Colon (tissue), 2 donors: ENCODE data around the gene RPS6KA5.
"Not testable (repeated sequence)": the region's sequence is repeated elsewhere in the genome, so short reads cannot be mapped to it uniquely, and the experiment has no call there.

Experiments used
- FAIRE-seq: peaks from 2 replicates; lab custom pipeline; 2012; peaks lifted over from hg19 to GRCh38; lab: Jason Lieb, UNC
- donor health status: control.
- donor health status: control.

The RPS6KA5 gene

DNA sequence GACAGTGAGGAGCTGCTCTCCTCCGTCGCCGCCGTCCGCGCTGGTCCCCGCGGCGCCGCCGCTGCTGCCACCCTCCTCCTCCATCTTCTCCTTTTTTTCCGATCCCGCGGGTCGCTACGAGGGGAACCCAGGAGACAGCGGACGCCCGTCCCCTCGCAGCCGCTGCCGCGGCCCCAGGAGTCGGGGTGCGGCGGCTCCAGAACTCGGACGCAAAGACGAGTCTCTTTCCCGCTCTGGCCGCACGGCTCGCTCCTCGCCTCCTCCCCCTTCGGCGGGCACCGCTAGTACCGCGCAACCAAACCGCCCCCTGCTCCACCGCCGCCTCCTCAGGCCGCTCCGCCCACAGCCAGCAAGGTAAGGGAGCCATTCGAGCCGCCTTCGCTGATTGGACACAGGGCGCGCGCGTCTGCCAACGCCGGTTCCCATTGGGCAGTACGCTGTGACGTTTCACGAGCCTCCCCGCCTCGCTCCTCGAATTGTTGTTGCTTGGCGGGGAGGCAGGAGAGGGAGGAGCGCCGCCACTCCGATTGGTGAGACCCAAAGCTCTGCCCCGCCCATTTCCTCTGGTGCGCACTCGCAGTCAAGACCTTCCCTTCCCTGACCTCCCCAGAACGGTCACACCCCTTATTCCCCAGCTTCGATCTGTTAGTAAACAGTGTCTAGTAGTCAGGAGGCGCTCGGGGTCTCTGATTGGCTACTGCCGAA lies at the start of gene RPS6KA5:
Gene RPS6KA5, minus strand, starts transcription at position 291 of the 705 bp plus-strand sequence. Its CDS starts 207 bp downstream, at position 84.
- FAIRE-seq: peak; percentile 97

DNA sequence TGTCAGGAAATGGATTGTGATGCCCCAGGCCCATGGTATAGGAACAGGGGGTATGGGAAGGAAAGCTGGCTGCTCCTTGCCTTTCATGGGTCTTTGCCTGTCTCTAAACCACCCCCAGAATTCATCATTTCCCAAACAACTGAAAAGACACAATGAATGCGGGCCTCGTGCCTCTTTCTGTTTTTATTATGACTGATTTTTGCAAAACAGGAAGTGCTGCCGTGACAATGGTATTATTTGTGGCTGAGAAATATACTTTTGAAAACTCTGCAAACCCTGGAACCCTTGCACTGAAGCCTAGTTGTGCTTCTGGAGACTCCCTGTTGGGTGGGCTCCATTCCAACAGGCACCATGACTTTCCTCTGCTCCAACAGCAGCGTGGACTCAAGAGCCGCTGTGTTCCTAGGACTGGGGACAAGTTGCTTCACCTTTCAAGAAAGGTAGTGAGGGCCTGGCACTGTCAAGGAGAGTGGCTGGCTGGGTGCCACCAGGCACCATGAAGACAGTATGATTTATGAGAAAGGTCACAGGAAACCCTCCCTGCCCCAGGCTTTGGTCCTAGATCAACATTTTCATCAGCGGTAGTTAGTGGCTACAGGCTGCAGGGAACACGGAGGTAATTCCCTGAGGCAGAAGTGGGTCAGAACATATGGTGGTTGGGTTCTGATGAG lies 48.6 kb upstream of the RPS6KA5 start:
- FAIRE-seq: no peak

DNA sequence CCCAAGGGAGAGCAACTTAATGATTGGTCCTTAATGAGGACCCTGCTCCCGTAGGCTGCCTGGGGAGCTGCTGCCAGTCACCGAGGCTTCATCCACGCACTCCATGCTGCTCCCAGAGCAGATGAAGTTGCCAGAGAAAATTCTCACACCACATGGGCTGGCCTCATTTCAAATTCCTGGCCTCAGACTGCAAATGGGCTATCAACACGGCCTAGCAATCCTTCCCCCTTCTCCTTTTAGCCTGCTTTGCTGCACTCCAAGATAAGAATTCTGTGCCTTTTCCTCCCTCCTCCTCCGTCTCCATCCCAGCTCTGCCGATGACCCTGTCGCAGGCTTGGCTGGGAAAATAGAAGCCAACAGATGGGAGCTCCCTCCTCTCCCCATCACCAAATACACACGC lies 42.7 kb upstream of the RPS6KA5 start:
- FAIRE-seq: no peak

DNA sequence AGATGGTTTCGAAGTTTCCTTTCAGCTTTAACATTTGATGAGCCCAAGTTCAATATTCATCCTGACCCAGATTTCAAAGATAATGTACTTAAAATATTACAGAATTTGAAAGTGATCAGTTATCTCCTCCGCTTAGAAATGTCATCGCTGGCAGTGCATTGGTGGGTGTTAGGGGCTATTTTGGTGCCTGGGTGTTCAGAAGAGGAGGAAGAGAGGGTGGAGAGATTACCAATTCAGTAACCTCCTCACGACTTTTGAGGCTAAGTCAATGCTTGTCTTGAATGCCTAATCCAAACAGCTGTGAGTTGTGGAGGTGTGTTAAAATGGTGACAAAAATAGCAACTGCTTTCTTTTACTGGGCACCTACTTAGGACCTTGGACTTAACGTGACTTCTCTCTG lies 39.7 kb upstream of the RPS6KA5 start:
- FAIRE-seq: no peak

DNA sequence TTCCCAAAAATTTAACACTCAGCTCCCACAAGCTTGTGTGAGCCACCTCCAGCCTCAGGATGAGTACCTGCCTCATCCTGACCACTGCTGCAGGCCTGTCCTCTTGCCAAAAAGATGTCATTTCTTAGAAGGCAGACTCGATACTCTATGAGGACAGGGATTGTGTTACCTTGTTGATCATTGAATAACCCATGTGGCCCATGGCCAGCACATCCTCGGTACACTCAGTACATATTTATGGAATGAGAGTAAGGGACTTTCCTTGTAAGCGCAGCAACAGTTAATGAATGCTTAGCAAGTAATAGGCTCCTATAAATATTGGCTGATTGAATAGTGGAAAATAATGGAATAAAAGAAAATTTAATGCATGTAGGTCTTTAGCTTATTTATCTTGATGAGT lies 38.1 kb upstream of the RPS6KA5 start:
- no peak for FAIRE-seq

DNA sequence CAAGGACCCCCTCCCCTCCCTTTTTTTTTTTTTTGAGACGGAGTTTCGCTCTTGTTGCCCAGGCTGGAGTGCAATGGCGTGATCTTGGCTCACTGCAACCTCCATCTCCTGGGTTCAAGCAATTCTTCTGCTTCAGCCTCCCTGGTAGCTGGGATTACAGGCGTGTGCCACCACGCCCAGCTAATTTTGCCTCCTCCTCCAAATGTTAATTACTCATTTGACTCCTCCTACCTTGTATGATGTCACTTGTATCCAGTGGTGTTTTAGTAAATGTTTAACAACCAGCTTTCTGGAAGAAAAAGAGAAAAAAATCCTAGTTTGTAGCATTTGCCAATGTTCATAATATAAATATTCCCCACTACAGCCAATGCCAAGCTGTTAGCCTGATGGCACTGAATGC lies 37.2 kb upstream of the RPS6KA5 start:
- FAIRE-seq: not testable (repeated sequence)

DNA sequence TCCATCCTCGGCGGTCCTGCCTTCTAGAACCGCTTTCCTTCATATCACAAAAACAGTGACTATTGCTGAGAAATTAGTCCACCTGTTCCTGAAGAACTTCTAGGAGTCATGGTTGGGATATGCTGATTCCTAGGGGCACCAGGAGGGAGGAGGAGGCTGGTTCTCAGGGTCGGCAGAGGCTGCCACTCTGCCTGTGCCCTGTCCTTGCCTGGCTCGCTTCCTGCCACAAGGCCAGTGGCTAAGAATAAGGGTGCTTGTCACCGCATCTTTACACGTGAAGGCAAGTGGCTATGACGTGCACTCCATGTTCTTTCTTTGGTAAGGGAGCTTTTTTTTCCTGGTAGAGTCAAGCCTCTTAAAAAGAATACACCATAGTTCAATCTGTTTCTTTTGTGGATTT lies 34.7 kb upstream of the RPS6KA5 start:
- no peak for FAIRE-seq

DNA sequence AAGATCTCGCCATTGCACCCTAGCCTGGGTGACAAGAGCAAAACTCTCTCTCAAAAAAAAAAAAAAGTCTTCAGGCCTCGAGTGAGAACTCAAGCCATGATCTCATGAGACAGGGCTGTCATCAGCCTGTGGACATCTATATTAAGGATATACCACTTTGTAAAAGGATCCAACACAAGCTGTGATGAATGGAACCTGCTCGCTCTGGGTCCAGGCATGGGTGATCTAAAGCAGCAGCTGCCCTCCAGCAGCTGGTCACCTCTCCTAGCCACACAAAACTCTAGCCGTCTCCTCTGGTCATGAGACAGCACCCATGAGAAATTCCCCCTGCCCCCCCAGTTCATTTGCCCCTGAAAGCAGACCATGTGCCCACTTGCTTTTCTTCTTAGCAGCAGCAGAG lies 34.3 kb upstream of the RPS6KA5 start:
- FAIRE-seq: no peak

DNA sequence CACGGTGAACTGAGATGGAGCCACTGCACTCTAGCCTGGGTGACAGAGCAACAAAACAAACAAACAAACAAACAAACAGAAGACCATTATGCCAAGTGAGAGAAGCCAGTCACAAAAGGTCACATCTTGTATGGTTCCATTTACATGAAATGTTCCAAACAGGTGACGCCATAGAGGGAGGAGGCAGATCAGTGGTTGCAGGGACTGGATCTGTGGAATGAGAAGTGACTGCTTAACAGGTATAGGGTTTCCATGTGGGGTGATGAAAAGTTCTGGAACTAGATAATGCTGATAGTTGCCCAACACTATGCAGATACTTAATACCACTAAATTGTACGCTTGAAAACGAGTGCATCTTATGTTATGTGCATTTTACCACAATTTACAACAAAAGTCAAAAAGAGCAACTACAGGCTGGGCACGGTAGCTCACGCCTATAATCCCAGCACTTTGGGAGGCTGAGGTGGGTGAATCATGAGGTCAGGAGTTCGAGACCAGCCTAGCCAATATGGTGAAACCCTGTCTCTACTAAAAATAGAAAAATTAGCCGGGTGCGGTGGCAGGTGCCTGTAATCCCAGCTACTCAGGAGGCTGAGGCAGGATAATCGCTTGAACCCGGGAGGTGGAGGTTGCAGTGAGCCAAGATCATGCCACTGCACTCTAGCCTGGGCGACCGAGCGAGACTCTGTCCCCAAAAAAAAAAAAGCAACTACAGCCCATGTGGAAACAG lies 33.5 kb upstream of the RPS6KA5 start:
- FAIRE-seq: not testable (repeated sequence)

DNA sequence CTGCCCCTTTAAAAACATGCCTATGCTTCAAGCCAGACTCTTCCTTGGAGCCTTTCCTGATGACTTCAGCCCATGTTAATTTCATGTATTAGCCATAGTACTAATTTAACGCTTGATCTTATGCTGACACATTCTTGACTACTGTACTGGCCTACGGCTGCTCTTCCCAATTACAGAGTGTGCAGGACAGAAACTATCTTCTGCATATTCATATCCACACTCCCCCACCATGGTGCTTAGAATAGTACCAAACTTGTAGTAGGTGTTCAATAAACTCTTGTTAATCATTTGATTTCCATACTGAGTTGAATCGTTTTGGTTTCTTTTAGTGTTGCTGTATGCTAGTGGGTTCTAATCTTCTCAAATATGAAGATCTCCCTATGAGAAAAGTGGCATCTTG lies 31.6 kb upstream of the RPS6KA5 start:
- FAIRE-seq: no peak

DNA sequence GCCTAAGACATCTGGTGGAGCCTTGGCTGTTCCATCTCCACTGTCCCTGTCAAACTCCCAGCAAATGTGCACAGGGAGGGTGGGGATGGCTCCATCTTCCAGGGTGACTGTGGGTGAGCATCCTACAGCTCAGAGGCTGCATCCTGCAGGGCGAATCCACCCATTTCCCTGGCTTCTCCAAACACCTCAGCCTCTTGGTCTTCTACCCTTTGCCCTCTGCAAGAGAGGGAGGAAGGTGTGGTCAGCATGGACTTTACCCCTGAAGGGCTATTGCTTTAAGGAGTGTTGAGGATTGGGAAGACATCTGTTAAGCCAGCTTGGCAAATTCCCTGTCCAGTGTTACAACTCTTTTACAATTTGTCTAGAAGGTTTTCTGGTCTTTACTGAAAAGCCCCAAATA lies 30.3 kb upstream of the RPS6KA5 start:
- no peak for FAIRE-seq

DNA sequence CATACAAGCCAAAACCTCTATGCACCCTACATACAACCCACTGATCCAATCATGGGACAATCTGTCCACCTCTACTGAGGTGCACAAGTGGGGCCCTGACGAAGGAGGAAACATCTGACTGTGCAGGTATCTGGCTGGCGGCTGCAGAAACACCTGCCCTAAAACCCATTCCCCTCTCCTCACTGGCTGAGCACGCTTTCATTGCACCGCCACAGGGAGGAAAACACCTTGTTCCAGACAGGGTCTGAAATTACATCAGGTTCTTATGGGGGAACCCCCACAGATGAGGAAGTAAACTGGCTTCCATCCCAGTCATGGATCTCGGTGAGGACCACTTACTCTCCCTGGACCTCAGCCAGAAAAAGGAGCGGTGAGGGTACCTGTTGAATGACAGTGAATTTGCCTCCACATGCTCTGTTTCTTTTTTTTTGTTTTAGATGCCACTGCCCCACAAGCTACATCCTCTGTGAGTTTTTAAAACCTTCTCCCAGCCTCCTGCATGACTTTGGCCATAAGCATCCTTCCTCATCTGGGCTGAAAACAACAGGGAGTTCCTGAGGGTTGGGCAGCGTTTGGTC lies 29.6 kb upstream of the RPS6KA5 start:
- no peak for FAIRE-seq

DNA sequence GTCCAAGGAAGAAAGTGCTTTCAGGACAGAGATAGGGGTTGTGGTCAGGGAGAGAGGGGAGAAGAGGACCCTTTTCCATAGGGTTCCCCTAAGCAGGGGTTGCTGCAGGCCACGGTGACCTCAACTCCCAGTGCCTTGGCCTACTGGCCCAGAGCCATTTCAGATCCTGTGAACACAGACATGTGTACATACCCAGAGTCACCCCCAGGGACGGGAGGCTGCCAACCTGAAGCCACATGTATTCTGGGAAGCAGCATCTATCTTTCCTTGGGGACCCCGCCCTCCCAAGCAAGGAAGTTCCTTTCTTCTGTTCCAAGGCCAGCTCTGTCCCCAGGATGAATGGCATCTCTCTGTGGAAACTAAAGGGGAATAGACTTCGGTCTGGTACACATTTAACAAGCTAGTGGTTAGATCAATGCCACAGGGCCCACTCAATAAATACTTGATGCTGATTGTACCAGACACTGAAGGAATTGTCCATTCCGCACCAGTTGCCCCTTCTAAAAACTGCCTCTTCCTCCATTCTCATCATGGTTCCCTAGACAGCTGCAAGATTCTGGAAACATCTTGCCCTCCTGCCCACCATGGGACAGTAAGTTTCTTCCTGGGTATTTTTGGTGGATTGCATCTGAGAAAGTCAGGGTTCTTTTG lies 28.3 kb upstream of the RPS6KA5 start:
- no peak for FAIRE-seq

DNA sequence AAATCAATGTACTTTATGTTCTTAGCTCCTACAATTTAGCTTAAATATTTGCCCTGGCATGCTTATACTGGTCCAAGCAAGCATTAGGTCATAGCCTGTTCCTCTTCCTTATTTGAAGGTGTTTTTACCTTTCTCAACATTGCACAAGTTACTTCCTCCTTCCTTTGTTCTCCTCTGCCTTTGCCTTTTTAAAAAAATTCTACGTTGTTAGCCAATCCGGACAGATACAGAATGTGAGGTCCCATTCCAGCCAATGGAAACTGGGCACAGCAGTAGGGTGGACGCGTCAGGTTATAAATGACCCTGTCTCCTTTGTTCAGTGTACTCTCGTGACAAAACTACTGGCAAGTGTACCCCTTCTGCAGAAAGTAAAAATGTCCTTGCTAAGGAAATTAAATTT lies 27.0 kb upstream of the RPS6KA5 start:
- not testable (repeated sequence) for FAIRE-seq

DNA sequence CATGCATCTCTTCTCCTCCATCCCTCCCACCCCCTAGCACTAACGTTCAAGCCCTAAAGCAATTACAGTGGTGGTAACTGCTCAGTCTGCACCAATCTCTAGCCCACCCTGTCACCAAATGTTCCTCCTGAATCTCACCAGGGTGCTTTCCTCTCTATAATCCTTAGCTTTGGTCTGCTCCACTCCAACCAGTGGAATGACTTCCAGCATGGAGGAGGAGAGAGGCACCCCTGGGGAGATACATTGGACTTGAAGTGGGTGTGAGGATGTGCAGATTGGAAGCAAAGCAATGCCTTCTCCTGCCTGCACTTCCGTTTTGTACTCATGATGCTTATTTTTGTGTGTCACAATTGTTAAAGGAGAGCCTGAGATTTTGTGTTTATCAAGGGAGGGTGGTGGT lies 24.1 kb upstream of the RPS6KA5 start:
- FAIRE-seq: no peak

DNA sequence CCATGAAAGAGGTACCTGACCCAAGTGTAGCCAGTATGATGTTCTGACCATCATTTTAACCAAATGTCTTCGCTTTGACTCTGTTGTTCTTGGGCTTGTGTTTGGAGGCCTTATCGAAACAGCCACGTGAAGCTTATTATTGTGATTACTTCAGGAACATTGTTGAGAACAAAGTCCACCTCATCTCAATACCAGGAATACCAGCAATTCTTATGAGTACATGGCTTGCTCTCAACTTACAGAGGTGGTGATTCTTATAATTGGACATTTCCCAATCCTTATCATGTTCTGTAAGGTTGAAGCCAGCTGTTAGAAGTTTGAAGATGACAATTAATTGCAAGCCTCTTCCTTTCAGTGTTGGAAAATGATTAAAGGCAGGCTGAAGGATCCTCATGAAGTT lies 21.8 kb upstream of the RPS6KA5 start:
- FAIRE-seq: no peak

DNA sequence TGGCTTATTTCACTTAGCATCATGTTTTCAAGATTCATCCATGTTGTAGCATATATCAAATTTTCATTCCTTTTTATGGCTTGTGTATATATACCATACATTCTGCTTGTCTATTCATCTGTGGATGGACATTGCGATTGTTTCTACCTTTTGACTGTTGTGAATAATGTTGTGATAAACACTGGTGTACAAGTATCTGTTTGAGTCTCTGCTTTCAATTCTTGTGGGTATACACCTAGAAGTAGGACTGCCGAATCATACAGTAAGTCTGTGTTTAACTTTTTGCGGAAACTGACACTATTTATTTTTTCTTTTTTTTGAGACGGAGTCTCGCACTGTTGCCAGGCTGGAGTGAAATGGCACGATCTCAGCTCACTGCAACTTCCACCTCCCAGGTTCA lies 19.6 kb upstream of the RPS6KA5 start:
- FAIRE-seq: no peak

DNA sequence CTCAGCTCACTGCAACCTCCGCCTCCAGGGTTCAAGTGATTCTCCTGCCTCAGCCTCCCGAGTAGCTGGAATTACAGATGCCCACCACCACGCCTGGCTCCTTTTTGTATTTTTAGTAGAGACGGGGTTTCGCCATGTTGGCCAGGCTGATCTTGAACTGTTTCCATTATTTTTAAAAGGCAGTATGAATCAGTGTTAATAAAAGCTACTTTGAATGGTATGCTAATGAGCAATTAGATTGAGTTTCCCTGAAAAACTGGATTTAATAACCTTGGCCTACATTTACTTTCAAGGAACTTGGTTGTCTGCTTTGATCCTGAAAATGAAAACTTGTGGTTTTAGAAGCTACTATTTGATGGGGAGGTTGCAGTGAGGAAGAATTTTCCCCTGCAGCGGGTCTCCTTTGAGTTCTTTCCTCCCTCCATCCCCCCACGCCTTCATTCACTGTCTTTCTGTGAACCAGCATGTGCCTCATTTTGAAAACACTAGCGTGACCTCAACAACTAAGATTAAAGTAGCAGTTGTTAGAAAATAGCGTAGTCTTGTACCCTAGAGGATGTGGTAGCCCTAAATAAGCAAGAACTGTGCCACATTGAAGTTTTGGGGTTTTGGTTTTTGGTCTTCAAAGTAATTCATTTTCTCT lies 17.8 kb upstream of the RPS6KA5 start:
- FAIRE-seq: no peak

DNA sequence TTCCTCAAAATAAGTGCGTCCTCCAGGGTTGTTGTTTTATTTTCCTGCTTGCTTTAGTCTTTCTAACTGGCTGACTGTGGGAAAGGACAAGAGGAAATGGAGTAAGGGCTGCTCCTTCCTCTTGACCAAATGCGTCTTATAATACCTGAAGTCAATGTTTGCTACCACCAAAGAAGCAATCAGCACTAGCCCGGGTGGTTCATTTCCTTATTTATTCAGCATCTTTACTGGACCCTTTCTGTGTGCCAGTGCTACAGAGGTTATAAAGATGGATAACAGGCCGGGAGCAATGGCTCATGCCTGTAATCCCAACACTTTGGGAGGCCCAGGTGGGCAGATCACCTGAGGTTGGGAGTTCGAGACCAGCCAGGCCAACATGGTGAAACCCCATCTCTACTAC lies 15.1 kb upstream of the RPS6KA5 start:
- FAIRE-seq: no peak

DNA sequence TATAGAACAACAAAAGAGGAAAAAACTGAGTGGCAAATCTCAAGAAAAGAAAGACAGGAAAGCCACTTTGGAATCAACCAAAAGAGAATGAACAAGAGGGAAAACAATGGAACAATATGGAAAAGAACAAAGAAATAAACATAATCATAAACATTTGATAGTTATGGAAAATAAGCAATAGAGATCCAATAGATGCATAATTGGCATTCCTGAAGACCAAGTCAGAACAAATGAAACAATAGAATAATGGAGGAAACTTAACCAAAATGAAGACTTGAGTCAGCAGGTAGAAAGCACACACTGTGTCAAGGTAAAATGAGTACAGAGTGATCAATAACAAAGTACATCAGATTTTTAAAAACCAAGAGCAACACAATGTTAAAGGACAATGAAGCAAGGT lies 10.1 kb upstream of the RPS6KA5 start:
- FAIRE-seq: no peak

DNA sequence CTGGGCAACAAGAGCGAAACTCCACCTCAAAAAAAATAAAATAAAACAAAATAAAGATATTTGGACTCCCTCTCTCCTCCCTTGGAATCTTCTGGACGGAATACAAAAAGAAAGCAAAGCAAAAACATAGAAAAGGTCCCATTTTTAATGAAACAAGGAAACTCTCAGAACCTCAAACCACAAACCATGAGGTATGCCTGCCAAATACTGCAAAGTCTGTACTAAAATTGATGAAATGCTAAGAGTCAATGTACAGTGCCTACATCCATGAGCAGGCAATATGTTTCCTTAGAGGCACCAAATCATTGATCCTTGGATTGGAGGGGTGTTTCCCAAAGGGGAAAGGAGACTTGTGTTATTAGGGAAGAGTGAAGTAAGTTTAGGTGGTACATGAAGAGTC lies 8.2 kb upstream of the RPS6KA5 start:
- FAIRE-seq: no peak

DNA sequence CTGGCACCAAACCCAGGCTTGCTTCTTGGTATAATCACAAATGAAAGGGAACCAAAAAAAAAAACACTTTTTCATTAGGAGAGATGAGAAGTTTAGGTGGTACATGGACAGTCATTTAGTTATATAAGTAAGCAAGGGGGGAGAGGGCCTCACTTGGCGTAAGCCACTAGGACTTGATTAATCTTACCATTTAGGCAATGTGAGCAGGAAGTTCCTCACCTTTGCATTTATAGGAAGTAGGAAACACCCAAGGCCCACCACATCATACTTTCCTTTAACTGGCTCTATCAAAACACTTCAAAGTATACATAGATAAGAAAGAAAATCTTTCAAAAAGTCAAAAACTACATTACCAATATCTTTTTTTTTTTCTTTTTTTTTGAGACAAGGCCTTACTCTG lies 6.7 kb upstream of the RPS6KA5 start:
- no peak for FAIRE-seq
